GM12872 (cell line): ENCODE data around the gene TMEM132D.
A peak's percentile ranks its signal among the peaks of the same experiment; 100 is the strongest.

Source experiments
- CTCF ChIP-seq: IDR thresholded peaks from 3 replicates; pipeline ENCODE4 v1.5.1; 2011; ENCODE audit warnings: low read depth, mild to moderate bottlenecking, low read length, moderate library complexity; ENCODE audit not compliant: insufficient read depth

The TMEM132D gene

GRCh38 chr12:129911428-129912049 lies 7.7 kb upstream of the TMEM132D start:
- TF ChIP-seq CTCF, result peak; percentile 83

- no peak for TF ChIP-seq CTCF
Observed at GRCh38 chr12:129909051-129910020, 5.5 kb upstream of the TMEM132D start.

- TF ChIP-seq CTCF, result no peak
Observed at GRCh38 chr12:129903092-129903945, 506 bp downstream of the TMEM132D start.

GRCh38 chr12:129902371-129903091 lies 1.3 kb downstream of the TMEM132D start:
- TF ChIP-seq CTCF, result no peak

- TF ChIP-seq CTCF, result no peak
Observed at GRCh38 chr12:129901254-129901653, 2.6 kb downstream of the TMEM132D start.

GRCh38 chr12:129900306-129900705 lies 3.5 kb downstream of the TMEM132D start:
- no peak for TF ChIP-seq CTCF
